ENCODE data around the gene CEMP1.

Gene CEMP1

DNA sequence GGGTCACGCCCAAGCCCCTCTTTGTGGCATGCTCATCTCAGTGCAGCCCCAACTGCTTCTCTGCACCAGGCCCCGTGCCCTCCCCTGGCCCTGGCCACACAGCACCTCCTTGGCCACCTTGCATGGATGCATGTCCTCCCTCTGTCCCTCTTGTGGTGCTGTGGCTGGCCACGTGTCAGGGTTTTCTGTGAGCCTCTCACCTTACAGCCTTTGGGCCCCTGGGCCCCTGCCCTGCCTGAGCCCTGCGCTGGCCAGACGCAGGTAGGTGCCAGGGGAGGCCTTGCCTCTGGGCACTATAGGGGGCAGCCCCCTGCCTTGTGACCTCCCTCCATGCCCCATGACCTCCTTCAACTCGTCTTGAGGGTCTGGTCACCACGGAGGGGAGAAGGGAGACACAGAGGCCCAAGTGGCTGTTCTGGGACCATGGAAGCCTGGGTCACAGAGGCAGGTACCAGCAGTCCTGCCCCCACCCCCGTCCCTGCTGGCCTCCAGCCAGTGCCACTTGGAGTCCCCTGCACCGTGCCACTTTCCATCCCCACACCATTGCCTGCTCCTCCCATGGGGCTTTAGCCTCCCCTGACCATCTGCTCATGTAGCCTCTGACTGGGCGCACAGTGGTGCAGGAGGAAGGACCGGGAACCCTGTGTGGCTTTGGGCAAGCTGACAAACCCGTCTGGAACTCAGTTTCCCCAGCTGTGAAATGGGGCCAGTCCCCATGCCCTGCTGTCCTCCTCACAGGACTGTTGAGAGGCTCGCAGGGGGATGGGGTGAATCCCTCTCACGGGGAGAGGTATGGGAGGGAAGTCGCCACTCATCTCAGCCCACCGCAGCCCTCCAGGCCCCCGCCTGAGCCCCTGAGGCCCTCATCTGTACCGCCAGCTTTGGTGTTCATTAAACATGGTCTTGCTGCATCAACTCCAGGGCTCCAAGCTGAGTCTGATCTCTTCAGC is 29.0 kb downstream of the CEMP1 start:
- peaks cover 3% of the 10 kb centered on the region for H3K79me2 ChIP-seq
- no peak overlapping the region for H3K27ac ChIP-seq
- no peak overlapping the region for H3K4me2 ChIP-seq (ENCODE audit: low read length)
- TF ChIP-seq, protein P1, sequence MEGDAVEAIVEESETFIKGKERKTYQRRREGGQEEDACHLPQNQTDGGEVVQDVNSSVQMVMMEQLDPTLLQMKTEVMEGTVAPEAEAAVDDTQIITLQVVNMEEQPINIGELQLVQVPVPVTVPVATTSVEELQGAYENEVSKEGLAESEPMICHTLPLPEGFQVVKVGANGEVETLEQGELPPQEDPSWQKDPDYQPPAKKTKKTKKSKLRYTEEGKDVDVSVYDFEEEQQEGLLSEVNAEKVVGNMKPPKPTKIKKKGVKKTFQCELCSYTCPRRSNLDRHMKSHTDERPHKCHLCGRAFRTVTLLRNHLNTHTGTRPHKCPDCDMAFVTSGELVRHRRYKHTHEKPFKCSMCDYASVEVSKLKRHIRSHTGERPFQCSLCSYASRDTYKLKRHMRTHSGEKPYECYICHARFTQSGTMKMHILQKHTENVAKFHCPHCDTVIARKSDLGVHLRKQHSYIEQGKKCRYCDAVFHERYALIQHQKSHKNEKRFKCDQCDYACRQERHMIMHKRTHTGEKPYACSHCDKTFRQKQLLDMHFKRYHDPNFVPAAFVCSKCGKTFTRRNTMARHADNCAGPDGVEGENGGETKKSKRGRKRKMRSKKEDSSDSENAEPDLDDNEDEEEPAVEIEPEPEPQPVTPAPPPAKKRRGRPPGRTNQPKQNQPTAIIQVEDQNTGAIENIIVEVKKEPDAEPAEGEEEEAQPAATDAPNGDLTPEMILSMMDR (IDR thresholded peaks at IDR 0.05): no peak
- H3K9me3 ChIP-seq (ENCODE audit: control insufficient read depth, low read length): no peaks in the 10 kb centered on the region
- no peaks in the 10 kb centered on the region for H3K36me3 ChIP-seq (ENCODE audit: control insufficient read depth, insufficient read depth, low read length)
- no peak overlapping the region for H3K9ac ChIP-seq
- no peak overlapping the region for H2AFZ ChIP-seq
- no peaks in the 10 kb centered on the region for H3K4me1 ChIP-seq
- H3K27me3 ChIP-seq (ENCODE audit: control insufficient read depth, insufficient read depth, low read length): no peaks in the 10 kb centered on the region
- no peak overlapping the region for H3K4me3 ChIP-seq (ENCODE audit: low read depth, low read length)

DNA sequence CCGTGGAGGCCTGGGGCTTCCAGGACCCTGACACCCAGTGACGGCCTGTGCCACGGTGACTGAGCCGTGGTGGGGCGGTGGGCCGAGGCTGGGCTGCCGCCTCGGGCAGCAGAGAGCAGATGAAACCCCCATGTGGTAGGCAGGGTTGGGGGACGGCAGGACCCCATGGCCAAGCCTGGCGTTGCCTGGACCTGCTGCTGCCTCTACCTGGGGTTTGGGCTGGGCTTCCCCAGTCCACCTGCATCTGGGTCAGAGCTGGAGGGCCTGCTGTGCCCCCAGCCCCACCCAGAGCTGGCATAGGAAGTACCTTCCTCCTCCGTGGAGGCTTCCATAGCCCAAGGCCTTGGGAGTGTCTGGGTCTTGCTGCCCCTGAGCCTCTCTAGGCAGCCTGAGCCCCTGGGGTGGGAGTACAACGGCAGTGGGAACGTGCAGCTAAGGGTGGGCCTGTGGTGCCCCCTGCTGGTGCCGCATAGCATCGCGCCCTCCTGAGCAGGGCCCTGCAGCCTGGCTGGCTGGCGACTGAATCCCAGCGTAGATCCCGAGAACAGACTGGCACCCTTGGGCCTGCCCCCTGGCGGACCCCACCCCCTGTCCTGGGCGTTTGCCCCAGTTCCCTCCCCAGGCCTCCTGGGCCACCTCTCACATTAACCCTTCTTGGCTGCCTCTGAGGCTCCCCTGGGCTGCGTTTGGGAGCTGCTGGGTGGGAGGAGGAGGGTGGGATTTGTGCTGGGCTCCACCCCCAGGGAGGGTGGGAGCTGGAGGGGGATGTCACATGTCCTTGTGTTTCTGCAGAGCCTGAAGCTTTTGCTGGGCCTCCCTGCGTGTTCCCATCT is 30.1 kb downstream of the CEMP1 start:
- H3K4me2 ChIP-seq (ENCODE audit: low read length): peak overlapping the region; percentile 19
- peaks cover 3% of the 10 kb centered on the region for H3K79me2 ChIP-seq
- no peaks in the 10 kb centered on the region for H3K27me3 ChIP-seq (ENCODE audit: control insufficient read depth, insufficient read depth, low read length)
- no peak overlapping the region for H3K9ac ChIP-seq
- TF ChIP-seq, protein P1 (IDR thresholded peaks at IDR 0.05): peak; percentile 96
- H3K27ac ChIP-seq: no peak overlapping the region
- H3K4me1 ChIP-seq: no peaks in the 10 kb centered on the region
- no peaks in the 10 kb centered on the region for H3K9me3 ChIP-seq (ENCODE audit: control insufficient read depth, low read length)
- no peaks in the 10 kb centered on the region for H3K36me3 ChIP-seq (ENCODE audit: control insufficient read depth, insufficient read depth, low read length)
- no peak overlapping the region for H3K4me3 ChIP-seq (ENCODE audit: low read depth, low read length)
- peak overlapping the region; percentile 72 for H2AFZ ChIP-seq

DNA sequence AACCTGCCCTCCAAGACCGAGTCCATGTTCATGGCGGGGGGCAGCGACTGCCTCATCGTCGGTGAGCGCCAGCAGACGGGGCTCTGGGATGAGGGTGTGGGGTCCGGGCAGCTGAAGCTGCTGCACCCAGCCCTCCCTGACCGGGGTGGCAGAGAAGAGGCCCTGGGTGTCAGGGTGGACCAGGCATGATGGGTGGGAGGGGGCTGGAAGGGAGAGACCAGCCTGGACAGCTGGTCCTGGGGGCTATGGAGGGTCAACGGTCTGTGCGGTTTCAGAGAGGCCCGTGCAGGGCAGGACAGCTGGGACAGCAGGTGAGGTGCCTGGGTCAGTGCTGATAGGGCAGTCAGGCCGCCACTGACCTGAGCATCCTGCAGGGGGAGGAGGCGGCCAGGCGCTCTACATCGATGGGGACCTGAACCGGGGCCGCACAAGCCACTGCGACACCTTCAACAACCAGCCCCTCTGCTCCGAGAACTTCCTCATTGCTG is 30.7 kb downstream of the CEMP1 start:
- H3K4me2 ChIP-seq (ENCODE audit: low read length): no peak overlapping the region
- H3K9me3 ChIP-seq (ENCODE audit: control insufficient read depth, low read length): no peaks in the 10 kb centered on the region
- H3K79me2 ChIP-seq: peaks cover 3% of the 10 kb centered on the region
- H3K4me1 ChIP-seq: no peaks in the 10 kb centered on the region
- no peaks in the 10 kb centered on the region for H3K27me3 ChIP-seq (ENCODE audit: control insufficient read depth, insufficient read depth, low read length)
- no peak overlapping the region for H3K27ac ChIP-seq
- no peak overlapping the region for H2AFZ ChIP-seq
- no peak overlapping the region for H3K9ac ChIP-seq
- no peaks in the 10 kb centered on the region for H3K36me3 ChIP-seq (ENCODE audit: control insufficient read depth, insufficient read depth, low read length)
- no peak overlapping the region for H3K4me3 ChIP-seq (ENCODE audit: low read depth, low read length)
- TF ChIP-seq, protein P1 (IDR thresholded peaks at IDR 0.05): no peak

DNA sequence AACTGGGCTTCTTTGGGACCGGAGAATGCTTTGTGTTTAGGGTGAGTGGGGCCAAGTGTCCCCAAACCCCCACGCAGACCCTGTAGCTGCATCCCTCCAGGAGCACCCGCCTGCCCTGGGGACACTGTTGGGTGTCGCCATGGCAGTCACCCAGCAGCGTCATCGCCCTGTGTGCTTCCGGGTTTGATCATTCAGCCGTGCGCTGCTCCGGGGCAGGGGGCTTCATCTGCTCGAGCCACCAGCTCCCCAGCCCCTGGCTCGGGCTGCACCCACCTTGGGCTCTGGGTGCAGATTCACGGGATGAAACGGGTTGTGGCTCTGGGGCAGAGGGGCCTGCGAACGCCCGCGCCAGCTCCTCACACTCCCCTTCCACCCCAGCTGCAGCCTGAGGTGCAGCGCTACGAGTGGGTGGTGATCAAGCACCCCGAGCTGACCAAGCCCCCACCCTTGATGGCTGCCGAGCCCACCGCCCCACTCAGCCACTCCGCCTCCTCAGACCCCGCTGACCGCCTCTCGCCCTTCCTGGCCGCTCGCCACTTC is 31.2 kb downstream of the CEMP1 start:
- no peaks in the 10 kb centered on the region for H3K36me3 ChIP-seq (ENCODE audit: control insufficient read depth, insufficient read depth, low read length)
- no peak overlapping the region for H3K4me3 ChIP-seq (ENCODE audit: low read depth, low read length)
- H3K4me1 ChIP-seq: no peaks in the 10 kb centered on the region
- no peak overlapping the region for H3K27ac ChIP-seq
- H3K9me3 ChIP-seq (ENCODE audit: control insufficient read depth, low read length): no peaks in the 10 kb centered on the region
- H3K27me3 ChIP-seq (ENCODE audit: control insufficient read depth, insufficient read depth, low read length): no peaks in the 10 kb centered on the region
- H3K9ac ChIP-seq: no peak overlapping the region
- TF ChIP-seq, protein P1 (IDR thresholded peaks at IDR 0.05): no peak
- no peak overlapping the region for H3K4me2 ChIP-seq (ENCODE audit: low read length)
- H2AFZ ChIP-seq: no peak overlapping the region
- peaks cover 3% of the 10 kb centered on the region for H3K79me2 ChIP-seq

Data from parathyroid adenoma (tissue), 2 donors.